NCI-H2029 (cell line): Measurements from ENCODE around the gene TNFSF8.

Source experiments
- DNase-seq: peaks from one replicate; lab custom pipeline; 2025; lab: John Stamatoyannopoulos, UW

TNFSF8 gene

DNA sequence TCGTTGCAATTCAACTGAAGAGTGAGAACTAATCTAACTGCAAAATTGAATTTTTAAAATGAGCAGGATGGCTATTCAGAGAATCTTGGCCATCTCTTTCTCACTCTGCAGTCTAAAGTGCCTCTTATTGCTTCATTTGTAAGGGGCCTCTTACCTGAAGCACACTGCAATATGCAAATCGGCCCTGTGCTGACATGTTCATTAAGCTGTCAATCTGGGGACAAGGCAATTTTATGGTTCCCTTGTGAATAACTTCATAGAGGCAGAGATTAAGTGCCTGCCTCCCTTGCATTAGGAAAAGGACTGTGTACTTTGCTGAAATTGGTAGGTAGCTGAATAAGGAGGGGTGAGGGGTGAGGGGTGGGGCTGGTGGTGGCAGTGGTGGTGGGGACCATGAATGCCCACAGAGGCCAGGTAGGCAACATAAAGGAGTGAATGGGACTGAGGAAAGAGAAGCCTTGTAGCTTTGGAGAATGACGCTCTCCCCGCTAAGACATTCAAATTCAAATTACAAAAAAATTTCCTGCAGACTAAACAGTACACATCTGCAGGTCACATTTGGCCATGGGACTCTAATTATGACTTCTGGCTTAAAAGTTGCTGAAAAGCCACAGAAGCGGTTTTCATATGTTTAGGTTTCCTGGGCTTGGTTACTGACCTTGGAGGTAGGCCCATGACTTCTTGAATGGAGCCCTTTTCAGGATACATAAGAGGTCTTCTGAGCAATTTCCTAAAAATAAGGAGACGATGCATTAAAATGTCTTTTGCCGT is 25.0 kb downstream of the TNFSF8 start:
- DNase-seq: no peak

DNA sequence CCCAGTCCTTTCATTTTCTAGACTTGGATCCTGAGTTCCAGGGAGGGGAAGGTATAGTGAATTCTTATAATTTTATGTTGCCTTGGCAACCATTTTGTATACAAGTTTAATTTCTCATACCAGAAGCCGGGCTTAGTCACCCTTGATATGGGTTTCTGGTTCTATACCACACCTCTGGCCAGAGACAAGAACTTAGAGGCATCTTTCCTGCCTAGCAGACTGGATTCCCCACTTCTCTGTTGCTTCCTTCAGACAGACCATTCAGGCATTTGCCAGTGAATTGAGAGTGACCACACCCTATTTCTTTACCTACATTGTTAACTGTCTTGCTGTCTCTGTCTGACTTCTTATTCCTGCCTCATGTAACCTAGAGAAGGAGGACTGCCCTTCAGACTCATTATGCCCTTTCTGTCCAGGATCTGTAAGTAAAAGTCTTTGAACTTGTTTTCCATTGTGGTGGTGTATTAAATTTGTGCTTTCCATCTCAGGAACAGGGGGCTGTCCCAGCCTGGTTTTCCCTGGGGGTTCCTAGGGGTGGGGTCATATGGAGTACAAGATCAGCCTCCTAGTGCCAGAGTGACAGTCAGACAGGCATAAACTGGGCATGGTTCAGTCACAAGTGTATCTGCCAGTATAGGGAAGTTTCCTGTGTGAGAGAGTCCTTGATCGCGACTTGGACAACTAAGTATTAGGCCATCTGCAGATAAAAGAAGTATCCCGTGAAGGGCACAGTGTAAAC is 27.4 kb downstream of the TNFSF8 start:
- DNase-seq: no peak

DNA sequence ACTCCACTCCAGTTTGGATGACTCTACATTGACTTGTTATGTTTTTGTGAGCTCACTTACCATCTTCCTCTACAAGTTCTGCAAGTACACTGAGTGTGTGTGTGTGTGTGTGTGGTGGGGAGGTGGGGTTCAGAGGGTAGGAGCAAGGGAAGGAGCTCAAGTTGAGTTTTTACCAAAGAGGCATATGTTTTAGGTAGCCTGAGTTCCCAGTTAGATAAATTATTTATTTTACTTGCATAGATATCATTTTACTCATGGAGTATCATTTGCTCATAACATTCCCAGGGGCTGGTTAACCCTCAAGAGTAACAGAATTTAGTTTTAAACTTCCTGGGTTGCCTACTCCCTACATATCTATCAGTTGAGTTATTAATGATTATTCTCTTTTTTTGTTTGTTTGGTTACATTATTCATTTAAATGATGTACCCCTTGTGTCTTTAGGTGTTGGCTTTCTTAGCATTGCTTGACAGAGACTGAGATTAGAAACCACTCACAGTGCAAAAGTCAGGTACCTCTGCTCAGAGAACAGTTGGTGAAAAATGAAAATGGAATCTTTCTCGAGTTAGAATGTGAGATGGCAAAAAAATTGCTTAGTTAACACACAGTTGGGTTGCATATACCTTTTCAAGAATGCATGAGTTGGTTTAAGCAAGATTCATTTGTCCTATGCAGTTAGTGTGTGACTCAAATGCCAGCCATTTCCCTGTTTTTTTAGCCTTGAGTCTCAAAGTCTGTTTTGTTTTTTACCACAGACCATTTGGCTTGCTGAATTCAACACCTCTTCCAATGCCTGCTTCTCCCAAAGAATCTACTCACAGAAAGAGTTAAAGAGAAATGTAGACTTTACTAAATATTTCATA is 29.2 kb downstream of the TNFSF8 start:
- DNase-seq: no peak

DNA sequence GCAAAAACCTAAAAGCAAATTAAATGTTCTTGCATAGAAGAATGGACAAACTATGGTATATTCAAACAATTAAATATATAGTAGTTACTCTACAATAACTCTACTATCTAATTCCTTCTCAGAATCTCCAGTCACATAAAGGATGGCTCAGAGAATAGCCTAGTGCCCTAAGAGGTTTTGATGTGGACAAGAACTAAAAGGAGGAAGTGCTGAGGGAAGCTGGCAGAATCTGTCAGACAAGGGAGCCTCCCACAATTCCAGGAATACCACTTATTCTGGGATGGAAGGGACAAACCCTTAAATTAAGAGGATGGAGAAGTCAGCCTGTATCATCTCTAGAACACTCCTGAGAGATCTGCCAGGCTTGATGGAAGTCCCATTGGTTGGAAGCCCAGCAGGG is 30.4 kb downstream of the TNFSF8 start:
- DNase-seq: no peak

DNA sequence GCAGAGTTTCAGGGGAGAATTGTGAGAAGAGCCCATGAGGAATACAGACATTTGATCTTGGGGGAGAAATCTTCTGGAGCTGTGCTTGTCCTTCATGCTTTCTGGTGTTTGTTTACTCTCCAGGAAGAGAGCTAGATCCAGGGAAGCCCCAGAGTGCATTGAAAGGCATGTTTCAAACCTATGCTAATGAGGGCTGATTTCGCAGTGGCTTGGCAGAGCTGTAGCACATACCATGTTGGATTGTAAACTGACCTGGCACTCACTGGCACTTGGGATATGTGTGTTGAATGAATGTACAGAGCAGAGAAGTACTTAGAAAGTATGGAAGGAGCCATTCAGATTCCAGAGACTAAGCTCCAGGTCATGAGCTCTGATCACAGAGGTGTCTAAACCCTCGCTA is 30.9 kb downstream of the TNFSF8 start:
- DNase-seq: peak; percentile 39

GRCh38 chr9:114898741-114899140 is 31.6 kb downstream of the TNFSF8 start:
- DNase-seq: no peak

DNA sequence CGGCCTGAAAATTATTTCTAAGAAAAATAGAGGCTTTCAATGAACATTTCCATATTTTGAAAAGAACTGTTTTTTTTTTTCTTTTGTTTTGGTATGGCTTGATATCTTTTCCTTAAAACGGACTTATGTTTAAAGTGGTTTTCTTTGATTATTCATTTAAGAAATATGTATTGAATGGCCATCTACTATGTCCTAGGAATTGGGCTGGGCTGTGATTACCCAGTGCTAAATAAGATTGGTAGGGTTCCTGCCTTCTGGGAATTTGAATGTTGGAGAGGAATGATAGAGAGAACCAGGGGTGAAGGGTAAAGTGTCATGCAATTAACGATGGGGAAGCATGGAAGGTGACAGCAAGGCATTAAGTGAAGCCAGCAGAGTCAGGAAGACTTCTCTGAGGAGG is 33.2 kb downstream of the TNFSF8 start:
- DNase-seq: no peak

DNA sequence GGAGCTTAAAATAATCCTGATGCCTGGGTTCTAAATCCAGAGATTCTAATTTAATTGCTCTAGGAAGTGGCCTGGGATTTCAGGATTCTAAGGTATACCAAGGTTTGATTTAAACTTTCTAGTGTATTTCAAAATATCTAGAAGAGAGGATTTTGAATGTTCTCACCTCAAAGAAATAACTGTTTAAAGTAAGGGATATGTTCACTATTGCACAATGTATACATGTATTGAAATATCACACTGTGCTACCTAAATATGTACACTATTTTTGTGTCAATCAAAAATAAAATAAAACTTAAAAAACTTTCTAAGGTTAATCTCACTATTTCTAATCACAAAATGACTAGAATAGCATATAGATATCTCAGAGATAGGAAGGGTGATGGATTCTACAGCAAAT is 34.0 kb downstream of the TNFSF8 start:
- no peak for DNase-seq

- no peak for DNase-seq
Observed at GRCh38 chr9:114895521-114895991, 34.8 kb downstream of the TNFSF8 start.

DNA sequence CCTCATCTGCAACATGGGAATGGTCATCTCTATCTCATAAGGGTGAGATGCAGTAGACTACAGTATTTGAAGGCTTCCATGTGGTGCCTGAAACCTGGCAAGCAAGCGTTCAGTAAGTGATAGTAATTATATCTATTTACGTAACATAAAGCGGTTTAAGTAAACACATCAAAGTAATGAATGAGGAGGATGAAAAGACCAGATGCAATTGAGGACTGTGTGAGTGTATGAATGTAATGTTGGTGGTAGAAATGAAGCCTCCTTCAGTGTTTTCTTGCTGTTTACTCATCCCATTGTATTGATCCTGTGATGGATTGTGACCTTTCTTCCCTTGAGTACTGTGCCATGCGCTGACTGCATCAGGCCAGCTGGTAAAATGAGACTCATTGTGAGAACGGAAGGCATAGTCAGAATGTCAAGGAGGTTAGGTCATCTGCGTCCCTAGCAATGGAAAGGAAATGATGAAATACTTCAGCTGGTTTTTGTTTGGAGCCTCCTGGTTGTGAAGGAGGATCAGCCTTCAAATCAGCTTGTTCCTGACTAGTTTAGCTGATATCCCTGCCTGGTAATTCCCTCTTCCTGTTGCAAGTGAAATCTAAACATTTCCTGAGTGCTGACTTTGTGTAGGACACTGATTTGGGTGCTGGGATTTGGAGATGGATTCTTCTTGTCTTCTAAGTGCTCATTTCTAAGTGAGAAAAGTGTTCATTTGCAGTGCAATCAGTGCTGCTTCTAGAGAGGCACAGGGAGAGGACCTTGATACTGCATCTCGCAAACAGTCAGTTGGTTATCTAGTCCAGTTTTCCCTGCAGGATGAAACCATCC is 35.6 kb downstream of the TNFSF8 start:
- DNase-seq: peak; percentile 93

GRCh38 chr9:114894206-114894605 is 36.2 kb downstream of the TNFSF8 start:
- DNase-seq: no peak

DNA sequence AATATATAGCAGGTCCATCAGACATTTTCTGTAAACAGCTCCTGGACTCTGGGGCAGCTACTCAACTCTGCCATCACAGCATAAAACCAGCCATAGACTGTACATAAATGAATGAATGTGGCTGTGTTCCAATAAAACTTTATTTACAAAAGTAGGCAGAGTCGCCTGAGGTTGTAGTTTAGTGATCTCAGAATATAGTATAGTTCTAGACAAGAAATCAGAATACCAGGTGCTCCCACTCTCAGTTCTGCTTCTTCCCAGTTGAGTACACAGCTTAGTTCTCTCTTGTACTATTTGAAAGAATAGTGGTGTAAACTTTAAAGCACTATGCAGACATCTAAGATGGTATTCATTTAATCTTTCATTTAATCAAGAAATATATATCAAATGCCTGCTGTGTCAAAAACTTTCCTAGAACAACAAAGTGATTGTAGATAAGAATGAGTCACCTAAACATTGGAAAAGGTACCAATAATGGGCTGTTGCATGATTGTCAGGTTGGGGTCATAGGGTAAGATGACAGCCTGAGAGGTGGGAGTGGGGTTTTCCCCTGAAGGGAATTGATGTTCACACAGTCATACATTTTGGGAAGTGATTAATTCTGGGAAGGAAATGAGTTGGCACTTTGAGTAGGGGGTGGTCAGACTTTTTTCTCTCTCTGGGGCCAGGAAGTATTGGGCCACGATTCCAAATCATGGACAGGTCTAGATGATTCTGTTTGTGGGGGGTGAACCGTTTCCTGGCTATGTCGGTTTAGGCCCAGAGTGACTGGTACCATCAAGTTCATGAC is 37.0 kb downstream of the TNFSF8 start:
- DNase-seq: no peak

DNA sequence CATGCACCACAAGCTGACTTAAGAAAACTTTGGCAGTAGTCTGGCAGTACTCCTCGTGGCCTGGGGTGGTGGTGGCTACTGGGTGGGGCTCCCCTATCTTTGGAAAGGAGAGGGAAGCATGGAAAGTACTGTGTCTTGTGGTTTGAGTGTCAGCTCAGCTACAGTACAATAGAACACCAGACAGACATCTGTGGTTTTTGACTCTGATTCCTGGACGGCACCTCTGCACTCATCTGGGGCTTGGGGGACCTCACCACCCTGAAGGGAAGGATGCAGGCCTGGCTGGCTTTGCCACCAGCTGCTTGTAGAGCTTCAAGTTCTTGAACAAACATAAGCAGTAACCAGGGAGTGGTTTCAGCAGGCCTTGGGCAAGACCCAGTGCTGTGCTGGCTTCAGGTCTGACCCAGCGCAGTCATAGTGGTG is 40.6 kb downstream of the TNFSF8 start:
- DNase-seq: peak; percentile 40

GRCh38 chr9:114888607-114889006 is 41.8 kb downstream of the TNFSF8 start:
- DNase-seq: no peak

DNA sequence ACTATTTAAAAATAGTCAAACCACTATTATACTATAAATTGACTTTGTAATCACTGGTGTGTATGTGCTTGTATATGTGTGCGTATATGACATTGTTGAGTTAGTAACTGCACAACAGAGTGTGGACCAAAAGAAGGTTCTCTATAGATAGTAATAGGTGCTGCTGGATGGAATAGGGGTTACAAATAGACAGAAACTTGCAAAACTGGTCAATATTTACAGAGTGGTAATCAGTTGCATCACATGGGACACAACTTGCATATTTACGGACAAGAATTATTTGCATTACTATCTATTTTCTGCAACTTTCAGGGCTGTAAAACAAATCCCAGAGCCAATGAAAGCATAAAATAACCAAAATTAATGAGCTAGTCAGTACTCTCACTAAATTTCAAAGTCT is 42.4 kb downstream of the TNFSF8 start:
- DNase-seq: no peak

DNA sequence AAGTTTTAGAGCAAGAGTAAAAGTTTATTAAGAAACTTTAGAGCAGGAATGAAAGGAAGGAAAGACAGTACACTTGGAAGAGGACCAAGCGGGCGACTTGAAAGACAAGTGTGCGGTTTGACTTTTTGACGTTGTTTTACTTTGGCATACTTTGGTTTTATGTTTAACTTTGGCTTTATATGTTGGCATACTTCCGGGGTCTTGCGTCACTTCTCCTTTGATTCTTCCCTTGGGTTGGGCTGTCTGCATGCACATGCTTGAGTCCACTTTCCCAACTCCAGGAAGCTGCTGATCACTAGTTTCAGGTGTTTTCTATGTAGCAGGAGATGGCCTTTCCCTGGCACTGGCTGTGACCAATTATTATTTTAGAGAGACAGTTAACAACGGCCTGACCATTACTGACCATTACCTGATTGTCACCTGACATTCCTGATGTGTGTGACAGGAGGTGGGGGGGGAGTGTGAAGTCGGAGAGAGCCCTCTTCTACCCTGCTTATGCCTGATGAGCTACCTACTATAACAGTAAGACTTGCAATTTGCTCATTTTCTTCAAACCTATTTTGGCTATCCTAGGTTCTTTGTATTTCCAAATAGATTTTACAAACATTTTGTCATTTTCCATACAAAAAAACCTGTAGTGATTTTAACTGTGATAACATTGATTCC is 45.5 kb downstream of the TNFSF8 start:
- no peak for DNase-seq

DNA sequence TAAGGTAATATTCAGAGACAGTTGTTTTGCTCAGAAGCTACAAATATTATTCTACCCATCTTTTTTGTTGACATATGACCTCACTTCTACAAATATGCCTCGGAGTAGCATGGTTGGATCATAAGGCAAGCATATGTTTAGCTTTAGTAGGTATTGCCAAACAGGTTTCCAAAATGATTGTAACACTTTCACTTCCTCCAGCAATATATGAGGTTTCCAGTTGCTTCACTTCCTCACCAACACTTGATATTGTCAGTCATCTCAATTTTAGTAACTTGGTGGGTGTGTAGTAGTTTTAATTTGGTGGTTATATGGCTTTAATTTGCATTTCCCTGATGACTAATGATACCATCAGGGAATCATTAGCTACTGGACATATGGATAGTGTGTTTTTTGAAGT is 46.7 kb downstream of the TNFSF8 start:
- DNase-seq: no peak

DNA sequence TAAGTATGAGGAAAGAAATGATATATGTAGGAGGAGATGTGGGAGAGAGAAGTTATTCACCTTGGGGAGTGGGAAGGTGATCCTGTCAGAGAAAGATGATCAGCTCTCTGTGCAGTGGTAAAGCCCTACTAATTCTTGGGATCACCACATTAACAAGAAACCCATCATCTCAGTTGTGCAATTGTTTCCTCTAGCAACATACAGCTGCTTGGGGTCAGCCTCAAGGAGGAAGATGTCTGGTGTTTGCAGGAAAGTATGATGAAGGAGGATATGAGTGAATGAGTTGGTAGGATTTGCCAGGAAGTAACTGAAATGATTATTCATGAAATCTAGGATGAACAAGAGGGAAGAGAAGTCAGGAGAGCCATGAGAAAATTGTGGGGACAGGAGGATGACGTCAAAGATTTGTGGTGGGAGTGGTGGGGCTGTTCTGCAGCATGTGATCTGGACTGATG is 50.1 kb downstream of the TNFSF8 start:
- no peak for DNase-seq

DNA sequence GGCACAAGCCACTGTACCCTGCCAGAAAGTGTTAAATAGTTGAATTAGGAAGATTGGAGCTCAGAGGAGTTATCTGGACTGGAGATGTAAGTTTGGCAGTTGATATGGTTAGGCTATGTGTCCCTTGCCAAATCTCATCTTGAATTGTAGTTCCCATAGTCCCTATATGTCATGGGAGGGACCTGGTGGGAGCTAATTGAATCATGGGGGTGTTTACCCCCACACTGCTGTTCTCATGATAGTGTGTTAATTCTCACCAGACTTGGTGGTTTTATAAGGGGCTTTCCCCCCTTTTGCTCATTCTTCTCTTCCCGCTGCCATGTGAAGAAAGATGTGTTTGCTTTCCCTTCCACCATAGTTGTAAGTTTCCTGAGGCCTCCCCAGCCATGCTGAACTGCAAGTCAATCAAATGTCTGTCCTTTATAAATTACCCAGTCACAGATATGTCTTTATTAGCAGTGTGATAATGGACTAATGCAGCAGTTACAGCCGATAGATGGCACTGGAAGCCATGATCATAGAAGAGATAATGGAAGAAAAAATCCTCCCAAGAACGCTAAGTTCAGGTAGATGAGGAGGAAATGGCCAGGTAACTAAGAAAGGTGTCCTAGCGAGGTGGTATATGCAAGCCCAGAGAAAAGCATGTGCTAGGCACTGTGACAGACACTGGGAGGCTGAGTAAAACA is 51.4 kb downstream of the TNFSF8 start:
- DNase-seq: no peak

- DNase-seq: peak; percentile 64
Observed at GRCh38 chr9:114869845-114870244, 60.5 kb downstream of the TNFSF8 start.
